Measurements from ENCODE around the gene PTPN20. TPM values are rescaled to one million over a fixed set of nuclear protein-coding genes. Genes with fewer than 3 reads are reported as not detected.
A peak's percentile ranks its signal among the peaks of the same experiment; 100 is the strongest.

PTPN20 gene
- total and polyA plus RNA-seq, 2 of the 8 experiments (the other 6 are each of a cell fraction or from before 2014, with no cell fraction given) = not detected

DNA sequence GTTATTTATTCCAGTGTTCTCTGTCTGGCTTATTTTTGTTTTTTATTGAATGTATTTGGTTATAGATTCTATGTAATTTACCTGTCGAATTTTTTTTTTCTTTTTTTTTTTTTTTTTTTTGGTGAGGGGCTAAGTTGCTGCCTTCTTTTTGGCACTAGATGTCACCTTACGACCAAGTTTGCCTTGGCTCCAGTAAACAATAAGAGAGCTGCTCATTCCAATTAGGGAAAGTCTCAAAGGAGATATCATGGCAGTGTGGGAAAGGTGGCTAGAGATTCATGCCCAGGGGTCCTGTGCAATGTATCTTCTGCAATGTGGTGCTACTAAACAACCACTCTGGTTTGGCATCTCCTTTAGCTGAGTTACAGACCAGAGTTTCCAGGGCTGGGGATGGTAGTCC is 84.0 kb downstream of the PTPN20 start:
- Histone ChIP-seq H4K5ac (ENCODE audit: insufficient read length, low read depth, low read length) (no peak overlapping the region), H3K23ac (ENCODE audit: insufficient read length) (no peak overlapping the region), H3K9me3 (ENCODE audit: insufficient read depth in 2 of 2, low read depth in 1 of 2, low read length in 1 of 2) (no peaks in the 10 kb centered on the region), H3K18ac (ENCODE audit: extremely low read depth, low read length) (no peak overlapping the region), H2BK12ac (ENCODE audit: low read depth, low read length) (no peak overlapping the region), H3K27ac (ENCODE audit: low read depth, low read length) (no peak overlapping the region), H4K91ac (replicated peaks; ENCODE audit: insufficient read length, low read length) (no peak overlapping the region), H4K20me1 (replicated peaks in 1 of 2; ENCODE audit: control insufficient read depth in 1 of 2, insufficient read depth in 2 of 2, low read length in 2 of 2) (no peaks in the 10 kb centered on the region), H2BK20ac (ENCODE audit: low read length) (no peak overlapping the region), H3K79me2 (ENCODE audit: control insufficient read depth in 1 of 2, insufficient read depth in 2 of 2, low read length in 2 of 2) (no peaks in the 10 kb centered on the region), H3K4me3 (ENCODE audit: extremely low read depth in 1 of 4, insufficient read depth in 2 of 4, low read depth in 3 of 4, low read length in 4 of 4) (no peak overlapping the region), H3K36me3 (ENCODE audit: control insufficient read depth in 2 of 4, insufficient read depth in 4 of 4, low read length in 3 of 4) (no peaks in the 10 kb centered on the region), H3K9ac (replicated peaks in 1 of 4; ENCODE audit: extremely low read depth in 1 of 4, low read depth in 3 of 4, low read length in 3 of 4) (no peak overlapping the region), H3K4ac (replicated peaks; ENCODE audit: insufficient read length, low read depth, low read length) (no peak overlapping the region), H3K56ac (replicated peaks; ENCODE audit: insufficient read length, low read depth, low read length) (no peak overlapping the region), H3K79me1 (ENCODE audit: low read depth, low read length) (no peaks in the 10 kb centered on the region), H2AFZ (ENCODE audit: low read length) (peak overlapping the region; percentile 100), H2BK15ac (ENCODE audit: low read length) (no peak overlapping the region), H3K4me1 (replicated peaks in 1 of 4; ENCODE audit: control insufficient read depth in 3 of 4, insufficient read depth in 4 of 4, low read length in 3 of 4) (peaks cover 0 to 6% (median 2%) of the 10 kb centered on the region in 4 experiments; a peak in 3 of 7 replicates), H3K14ac (ENCODE audit: insufficient read length) (no peak overlapping the region), H2BK120ac (replicated peaks; ENCODE audit: low read depth, low read length) (no peak overlapping the region), H2BK5ac (ENCODE audit: low read depth, low read length) (no peak overlapping the region), H3K23me2 (ENCODE audit: low read depth, low read length) (no peaks in the 10 kb centered on the region), H3K27me3 (replicated peaks in 1 of 4; ENCODE audit: control insufficient read depth in 3 of 4, extremely low read depth in 1 of 4, insufficient read depth in 3 of 4, low read length in 3 of 4) (no peaks in the 10 kb centered on the region), H3K4me2 (ENCODE audit: insufficient read depth in 1 of 2, low read depth in 2 of 2, low read length in 2 of 2) (no peak overlapping the region; a peak in 1 of 4 replicates), H4K8ac (ENCODE audit: extremely low read depth, insufficient read depth, low read length) (no peak overlapping the region), H2AK5ac (ENCODE audit: low read depth, low read length) (no peak overlapping the region)
- DNase-seq (ENCODE audit: low read depth in 1 of 2, low spot score in 2 of 2) (peak in 1 of 2 experiments; percentile 50), FAIRE-seq (no peak)
- 50% methylated on average over 1 of the region's 2 CpGs; no CpG with 5 or more reads in 1 of the 2 experiments for WGBS, 2 experiments (ENCODE audit: extremely low coverage in 1 of 2, insufficient coverage in 1 of 2, insufficient read length in 1 of 2, insufficient replicate concordance in 2 of 2, low coverage in 1 of 2, low lambda C conversion rate in 2 of 2, missing lambda C conversion rate in 1 of 2)
- ChIA-PET POLR2A (ENCODE audit: partially characterized antibody) (no interaction called here), CTCF (ENCODE audit: partially characterized antibody) (interaction anchor here (0.9 to 7.4 kb wide), 15 partner anchors 8 to 445 kb away, joined by 3 to 85 read pairs (median 5); partner anchors contain the start of gene RBP3)
- TF ChIP-seq, protein P1, sequence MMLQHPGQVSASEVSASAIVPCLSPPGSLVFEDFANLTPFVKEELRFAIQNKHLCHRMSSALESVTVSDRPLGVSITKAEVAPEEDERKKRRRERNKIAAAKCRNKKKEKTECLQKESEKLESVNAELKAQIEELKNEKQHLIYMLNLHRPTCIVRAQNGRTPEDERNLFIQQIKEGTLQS (IDR thresholded peaks at IDR 0.05; ENCODE audit: insufficient read depth, low read depth, low read length) = no peak
- TF ChIP-seq RAD21 (IDR thresholded peaks at IDR 0.05 in 1 of 2, conservative IDR thresholded peaks at IDR 0.05 in 1 of 2; ENCODE audit: low read depth in 2 of 2, low read length in 2 of 2) = peak; percentile 77 to 79
- no peak for TF ChIP-seq KDM5A (IDR thresholded peaks at IDR 0.05; ENCODE audit: low read length)
- TF ChIP-seq YY1 (IDR thresholded peaks at IDR 0.05; ENCODE audit: low read depth, low read length) = no peak
- no peak for TF ChIP-seq SP1 (IDR thresholded peaks at IDR 0.05; ENCODE audit: low read depth, low read length)
- no peak for TF ChIP-seq ZNF274 (IDR thresholded peaks at IDR 0.05; ENCODE audit: borderline replicate concordance, extremely low read depth, low read length)
- no peak for TF ChIP-seq KDM4A (IDR thresholded peaks at IDR 0.05; ENCODE audit: low read depth, low read length, severe bottlenecking)
- no peak for TF ChIP-seq POLR2AphosphoS5 (IDR thresholded peaks at IDR 0.05; ENCODE audit: low read depth, low read length)
- TF ChIP-seq SIRT6 (IDR thresholded peaks at IDR 0.05; ENCODE audit: low read length) = no peak
- no peak for TF ChIP-seq NRF1 (IDR thresholded peaks at IDR 0.05; ENCODE audit: low read depth, low read length)
- TF ChIP-seq RBBP5 (IDR thresholded peaks at IDR 0.05; ENCODE audit: borderline replicate concordance, low read depth, low read length) = no peak
- no peak for TF ChIP-seq HDAC2 (IDR thresholded peaks at IDR 0.05; ENCODE audit: borderline replicate concordance in 1 of 2, low read depth in 2 of 2, low read length in 2 of 2)
- no peak for TF ChIP-seq MAFK (IDR thresholded peaks at IDR 0.05; ENCODE audit: low read depth, low read length)
- TF ChIP-seq PHF8 (conservative IDR thresholded peaks at IDR 0.05; ENCODE audit: low read depth, low read length) = no peak
